Suprapubic skin (tissue), 4 donors: ENCODE results near the gene NPLOC4. TPM values are rescaled to one million over a fixed set of nuclear protein-coding genes. Genes with fewer than 3 reads are reported as not detected.
A peak's percentile ranks its signal among the peaks of the same experiment; 100 is the strongest.

Experiments
- DNase-seq, 2 donors: peaks; one replicate each; pipeline ENCODE4 v3.0.0-alpha.2; 2019; ENCODE audit warnings: low spot score in 2 of 2
- H3K27ac ChIP-seq: fragments of 200-600 bp; sonication (generic); one replicate; pipeline ENCODE4 v1.5.1; 2019
- H3K27me3 ChIP-seq: fragments of 200-600 bp; sonication (generic); one replicate; pipeline ENCODE4 v1.5.1; 2019
- H3K36me3 ChIP-seq: fragments of 200-600 bp; sonication (generic); one replicate; pipeline ENCODE4 v1.5.1; 2019
- H3K4me1 ChIP-seq: fragments of 200-600 bp; sonication (generic); one replicate; pipeline ENCODE4 v1.5.1; 2019
- H3K4me3 ChIP-seq: fragments of 200-600 bp; sonication (generic); one replicate; pipeline ENCODE4 v1.5.1; 2019; ENCODE audit warnings: mild to moderate bottlenecking
- H3K9me3 ChIP-seq: fragments of 200-600 bp; sonication (generic); one replicate; pipeline ENCODE4 v1.5.1; 2019
- EP300 ChIP-seq: sonication (generic); formaldehyde crosslinking; IDR thresholded peaks from one replicate; pipeline ENCODE4 v1.6.1; 2017; ENCODE audit warnings: antibody characterized with exemption
- POLR2A ChIP-seq, 2 donors: fragments of 450-650 bp; IDR thresholded peaks; one replicate each; pipeline ENCODE4 v1.6.1; 2017; ENCODE audit warnings: antibody characterized with exemption in 2 of 2, mild to moderate bottlenecking in 2 of 2, moderate library complexity in 2 of 2
- POLR2AphosphoS5 ChIP-seq, 3 donors: sonication (generic); formaldehyde crosslinking; IDR thresholded peaks; one replicate each; pipeline ENCODE4 v1.6.1; 2017; ENCODE audit warnings: antibody characterized with exemption in 3 of 3
- WGBS: methylation state at CpG from one replicate; pipeline ENCODE4 v1.1.5; 2018; 5-methylcytosine and 5-hydroxymethylcytosine counted together
- total RNA-seq, 4 donors: library from RNA; depleted of rRNA; stranded (reverse); fragments of >200 nt; gene quantifications; one replicate each; pipeline ENCODE4 v1.1.0, GENCODE V29; 2016
- TF ChIP-seq, protein P1 (sequence below), 2 donors: fragments of 200-600 bp in 1 of 2; fragments of 450-650 bp in 1 of 2; sonication (generic) in 1 of 2; IDR thresholded peaks; one replicate each; pipeline ENCODE4 v1.5.1; 2016 to 2019; ENCODE audit warnings: antibody characterized with exemption in 2 of 2, mild to moderate bottlenecking in 1 of 2, moderate library complexity in 1 of 2

The NPLOC4 gene
- total RNA-seq, 4 donors from 2014 or later = 77.1 to 115 (median 91.7) TPM

DNA sequence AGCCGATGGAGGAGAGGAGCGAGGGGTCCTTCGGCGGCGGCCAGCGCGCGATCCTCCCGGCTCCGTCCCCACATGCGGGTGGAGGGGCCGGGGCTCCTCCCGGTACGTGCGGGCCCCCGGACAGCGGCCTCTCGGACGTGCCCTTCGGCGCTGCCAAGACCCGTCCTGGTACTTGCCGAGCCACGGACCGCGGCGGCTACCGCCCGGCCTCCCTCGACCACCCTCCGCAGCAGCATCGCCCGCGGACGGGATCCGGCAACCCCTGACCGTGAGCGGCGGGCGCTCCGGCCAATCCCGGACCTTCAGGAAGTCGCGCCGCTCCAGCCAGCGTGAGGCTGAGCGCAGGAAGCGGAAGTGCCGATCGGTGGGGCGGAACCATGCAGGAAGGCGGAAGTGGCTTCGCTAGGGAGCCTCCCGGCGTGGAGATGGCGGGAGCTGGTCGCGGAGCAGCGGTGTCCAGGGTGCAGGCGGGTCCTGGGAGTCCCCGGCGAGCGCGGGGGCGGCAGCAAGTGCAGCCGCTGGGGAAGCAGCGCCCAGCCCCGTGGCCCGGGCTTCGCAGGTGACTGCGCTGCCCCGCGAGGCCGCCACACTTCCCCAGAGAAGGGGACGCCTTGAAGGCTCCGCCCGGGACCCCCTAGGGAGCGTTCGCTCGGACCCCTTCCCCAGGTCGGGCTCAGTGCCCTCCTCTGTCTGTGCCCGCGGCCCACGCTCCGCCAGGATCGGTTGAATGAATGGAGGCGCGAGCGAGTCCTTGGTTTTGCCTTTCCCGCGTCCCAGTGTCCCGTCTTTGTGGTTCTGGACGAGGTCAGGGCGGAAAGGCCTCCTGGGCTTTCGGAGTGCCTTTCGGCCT, 29.7 kb upstream of the NPLOC4 start, which contains the start of the genes CCDC137 and OXLD1:
Gene CCDC137, plus strand, starts transcription at position 396 of the 850 bp plus-strand sequence. Its CDS starts 30 bp downstream, at position 426.
Gene OXLD1, minus strand, starts transcription at position 264 of the 850 bp plus-strand sequence. Its CDS starts 28 bp downstream, at position 236.
- H3K4me1 ChIP-seq = peaks cover 48% of the 10 kb centered on the region
- H3K4me3 ChIP-seq = peak within 1 kb of the TSS; percentile 99
- H3K9me3 ChIP-seq = no peaks in the 10 kb centered on the region
- peak; percentile 97 for DNase-seq
- no peaks in the 10 kb centered on the region for H3K27me3 ChIP-seq
- WGBS = 0% methylated on average over 33 of the region's 96 CpGs
- TF ChIP-seq POLR2AphosphoS5 (IDR thresholded peaks at IDR 0.05) (peak; percentile 78 to 94 (median 79)), POLR2A (IDR thresholded peaks at IDR 0.05) (peak; percentile 57 to 78)
- TF ChIP-seq, protein P1, sequence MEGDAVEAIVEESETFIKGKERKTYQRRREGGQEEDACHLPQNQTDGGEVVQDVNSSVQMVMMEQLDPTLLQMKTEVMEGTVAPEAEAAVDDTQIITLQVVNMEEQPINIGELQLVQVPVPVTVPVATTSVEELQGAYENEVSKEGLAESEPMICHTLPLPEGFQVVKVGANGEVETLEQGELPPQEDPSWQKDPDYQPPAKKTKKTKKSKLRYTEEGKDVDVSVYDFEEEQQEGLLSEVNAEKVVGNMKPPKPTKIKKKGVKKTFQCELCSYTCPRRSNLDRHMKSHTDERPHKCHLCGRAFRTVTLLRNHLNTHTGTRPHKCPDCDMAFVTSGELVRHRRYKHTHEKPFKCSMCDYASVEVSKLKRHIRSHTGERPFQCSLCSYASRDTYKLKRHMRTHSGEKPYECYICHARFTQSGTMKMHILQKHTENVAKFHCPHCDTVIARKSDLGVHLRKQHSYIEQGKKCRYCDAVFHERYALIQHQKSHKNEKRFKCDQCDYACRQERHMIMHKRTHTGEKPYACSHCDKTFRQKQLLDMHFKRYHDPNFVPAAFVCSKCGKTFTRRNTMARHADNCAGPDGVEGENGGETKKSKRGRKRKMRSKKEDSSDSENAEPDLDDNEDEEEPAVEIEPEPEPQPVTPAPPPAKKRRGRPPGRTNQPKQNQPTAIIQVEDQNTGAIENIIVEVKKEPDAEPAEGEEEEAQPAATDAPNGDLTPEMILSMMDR (IDR thresholded peaks at IDR 0.05) = no peak
- H3K27ac ChIP-seq = peak within 1 kb of the TSS; percentile 94
- H3K36me3 ChIP-seq = peaks cover 28% of the 10 kb centered on the region

DNA sequence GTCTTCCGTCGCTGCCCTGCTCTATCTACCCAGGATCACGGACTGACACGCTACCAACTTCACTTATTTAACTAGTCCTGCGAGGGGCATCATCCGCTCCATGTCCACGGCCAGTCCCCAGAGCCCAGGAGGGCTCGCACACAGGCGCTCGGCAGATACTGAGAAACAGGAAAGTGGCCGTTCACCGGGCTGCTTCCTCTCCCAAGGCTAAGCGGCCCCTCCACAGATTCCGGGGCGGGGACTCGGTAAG, 29.1 kb upstream of the NPLOC4 start:
- H3K27ac ChIP-seq = peak overlapping the region; percentile 94
- H3K4me1 ChIP-seq = peaks cover 51% of the 10 kb centered on the region
- WGBS = under 1% methylated on average over 16 of the region's 16 CpGs
- DNase-seq = no peak
- no peak for TF ChIP-seq POLR2AphosphoS5 (IDR thresholded peaks at IDR 0.05)
- TF ChIP-seq POLR2A (IDR thresholded peaks at IDR 0.05) = no peak
- TF ChIP-seq EP300 = no peak
- TF ChIP-seq, protein P1 (IDR thresholded peaks at IDR 0.05) = no peak
- no peaks in the 10 kb centered on the region for H3K27me3 ChIP-seq
- H3K4me3 ChIP-seq = peak overlapping the region; percentile 99
- H3K36me3 ChIP-seq = peaks cover 22% of the 10 kb centered on the region
- H3K9me3 ChIP-seq = no peaks in the 10 kb centered on the region

DNA sequence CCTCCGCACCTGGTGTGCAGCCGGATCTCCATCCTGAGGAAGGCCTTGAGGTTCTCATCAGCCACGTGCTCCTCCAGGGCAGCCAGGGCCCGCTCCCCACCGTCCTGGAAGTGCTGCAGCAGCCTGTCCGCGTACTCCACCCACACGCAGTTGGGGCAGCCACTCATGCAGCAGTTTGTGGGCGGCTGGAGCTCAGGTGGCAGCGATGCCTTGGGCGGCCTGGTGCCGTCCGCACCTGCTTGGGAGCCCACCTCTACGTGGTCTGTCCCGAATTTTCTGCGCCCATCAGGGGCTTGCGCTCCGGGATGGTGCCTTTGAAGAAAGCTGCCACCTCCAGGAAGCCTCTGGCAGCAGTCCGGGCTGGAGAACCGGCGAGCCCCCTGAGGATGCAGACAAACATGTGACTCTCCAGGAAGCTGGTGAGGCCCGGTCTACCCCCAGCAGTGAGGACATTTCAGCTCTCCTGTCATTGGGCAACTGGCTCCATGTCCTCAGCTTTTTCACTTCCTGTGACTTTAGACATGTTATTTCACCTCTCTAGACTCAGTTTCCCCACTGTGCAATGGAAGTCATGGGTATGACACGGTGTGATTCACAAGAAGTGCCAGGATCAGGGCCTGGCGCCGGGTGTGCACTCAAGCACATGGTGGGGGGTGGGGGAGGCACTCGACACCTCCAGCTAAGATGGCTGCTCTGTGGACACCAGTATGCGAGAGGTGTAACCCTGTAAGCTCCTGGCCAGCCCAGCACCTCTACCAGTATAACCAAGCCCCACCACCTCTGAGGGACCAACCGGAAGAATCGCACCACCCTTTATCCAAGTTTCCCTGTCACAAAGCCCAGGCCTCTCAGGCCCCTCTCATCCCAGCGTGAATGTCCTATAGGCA, 28.5 kb upstream of the NPLOC4 start:
- 60% methylated on average over 25 of the region's 30 CpGs for WGBS
- DNase-seq = no peak
- H3K4me1 ChIP-seq = peaks cover 51% of the 10 kb centered on the region
- H3K27me3 ChIP-seq = no peaks in the 10 kb centered on the region
- H3K4me3 ChIP-seq = peak overlapping the region; percentile 99
- no peaks in the 10 kb centered on the region for H3K9me3 ChIP-seq
- TF ChIP-seq POLR2A (IDR thresholded peaks at IDR 0.05) (no peak), EP300 (no peak), POLR2AphosphoS5 (IDR thresholded peaks at IDR 0.05) (no peak)
- H3K27ac ChIP-seq = peak overlapping the region; percentile 94
- H3K36me3 ChIP-seq = peaks cover 17% of the 10 kb centered on the region

DNA sequence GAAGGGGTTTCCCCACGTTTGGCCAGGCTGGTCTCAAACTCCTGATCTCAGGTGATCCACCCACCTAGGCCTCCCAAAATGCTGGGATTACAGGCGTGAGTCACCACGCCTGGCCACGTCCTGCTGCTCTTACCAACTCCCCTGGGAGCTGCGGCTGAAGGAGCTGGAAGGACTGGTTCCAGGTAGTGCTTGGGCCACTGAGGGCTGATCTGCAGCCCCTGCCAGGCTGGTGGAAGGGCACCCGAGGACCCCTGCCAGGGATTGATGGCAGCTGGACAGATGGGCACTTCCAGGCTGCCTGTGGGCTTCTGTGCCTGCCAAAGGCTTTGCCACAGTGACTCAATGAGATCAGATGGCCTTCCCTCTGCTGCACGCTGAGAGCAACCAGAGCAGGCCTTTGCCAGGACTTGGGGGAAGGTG, 27.1 kb upstream of the NPLOC4 start:
- no peak for TF ChIP-seq EP300
- TF ChIP-seq POLR2A (IDR thresholded peaks at IDR 0.05) = no peak
- TF ChIP-seq, protein P1 (IDR thresholded peaks at IDR 0.05) = no peak
- TF ChIP-seq POLR2AphosphoS5 (IDR thresholded peaks at IDR 0.05) = no peak
- H3K27ac ChIP-seq = no peak overlapping the region
- peaks cover 3% of the 10 kb centered on the region for H3K36me3 ChIP-seq

DNA sequence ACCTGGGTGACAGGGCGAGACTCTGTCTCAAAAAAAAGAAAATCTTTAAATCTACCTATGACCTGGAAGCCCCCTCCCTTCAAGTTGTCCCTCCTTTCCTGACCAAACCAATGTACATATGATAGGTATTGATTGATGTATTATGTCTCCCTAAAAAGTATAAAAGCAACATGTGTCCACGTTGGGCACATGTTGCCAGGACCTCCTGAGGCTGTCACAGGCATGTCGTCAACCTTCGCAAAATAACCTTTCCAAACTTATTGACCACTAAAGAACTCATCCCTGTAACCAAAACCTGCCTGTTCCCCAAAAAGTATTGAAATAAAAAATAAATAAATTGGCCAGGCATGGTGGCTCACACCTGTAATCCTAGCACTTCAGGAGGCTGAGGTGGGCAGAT, 25.1 kb upstream of the NPLOC4 start:
- H3K4me1 ChIP-seq = peaks cover 24% of the 10 kb centered on the region
- no peaks in the 10 kb centered on the region for H3K9me3 ChIP-seq
- no peak for TF ChIP-seq EP300
- no peak for TF ChIP-seq POLR2A (IDR thresholded peaks at IDR 0.05)
- TF ChIP-seq POLR2AphosphoS5 (IDR thresholded peaks at IDR 0.05) = no peak
- TF ChIP-seq, protein P1 (IDR thresholded peaks at IDR 0.05) = no peak
- H3K27ac ChIP-seq = no peak overlapping the region
- DNase-seq = no peak
- no peak overlapping the region for H3K4me3 ChIP-seq
- no peaks in the 10 kb centered on the region for H3K27me3 ChIP-seq
- WGBS = 94% methylated on average over 4 of the region's 4 CpGs
- peaks cover 3% of the 10 kb centered on the region for H3K36me3 ChIP-seq

More for the DNA sequence above, 27.1 kb upstream of the NPLOC4 start:
- no peak overlapping the region for H3K4me3 ChIP-seq
- 65% methylated on average over 4 of the region's 7 CpGs for WGBS
- H3K27me3 ChIP-seq = no peaks in the 10 kb centered on the region
- H3K9me3 ChIP-seq = no peaks in the 10 kb centered on the region
- peaks cover 43% of the 10 kb centered on the region for H3K4me1 ChIP-seq
- DNase-seq = no peak
